Stimulated activated CD4-positive, alpha-beta T cell treated with anti-CD3 and anti-CD28 coated beads, Interleukin-4, amount 100 ng/mL, for 48 hours (primary cell): ENCODE data around the gene DEPDC5.

Source experiments
- DNase-seq, 2 donors: peaks; one replicate each; pipeline ENCODE4 v3.0.0-alpha.2; 2020; ENCODE audit warnings: low read depth in 2 of 2

Gene DEPDC5

DNA sequence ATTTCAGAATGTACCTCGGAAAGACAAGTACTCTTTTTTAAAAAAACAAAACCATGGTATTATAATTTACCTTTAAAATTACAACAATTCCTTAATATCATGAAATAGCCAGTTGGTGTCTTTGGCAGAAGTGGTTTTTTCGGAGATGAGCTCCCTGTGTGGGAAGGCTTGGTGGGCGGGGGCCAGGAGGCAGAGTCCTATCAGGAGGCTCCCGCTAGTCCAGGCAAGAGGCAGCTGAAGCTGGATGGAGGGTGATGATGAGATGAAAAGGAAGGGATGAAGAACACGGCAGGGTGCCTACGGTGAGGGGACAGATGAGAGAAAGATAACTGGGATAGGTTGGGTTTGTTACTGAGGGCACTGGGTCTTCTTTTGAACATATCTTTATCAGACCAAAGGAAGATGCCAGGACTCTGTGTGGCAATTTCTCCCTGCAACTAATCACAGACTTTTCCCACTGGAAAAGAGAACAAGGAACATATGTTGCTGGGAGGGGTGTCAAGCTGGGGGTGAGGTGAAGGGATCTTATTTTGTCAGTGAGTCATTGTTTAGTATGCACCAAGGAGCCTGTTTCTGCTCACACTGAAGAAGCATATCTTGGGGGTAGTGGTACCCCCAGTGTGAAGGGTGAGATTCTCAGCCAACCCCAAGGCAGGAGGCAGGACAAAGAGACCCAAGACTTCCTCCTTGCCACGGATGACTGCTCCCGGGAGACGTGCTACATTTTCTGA is 99.0 kb downstream of the DEPDC5 start:
- DNase-seq = no peak

DNA sequence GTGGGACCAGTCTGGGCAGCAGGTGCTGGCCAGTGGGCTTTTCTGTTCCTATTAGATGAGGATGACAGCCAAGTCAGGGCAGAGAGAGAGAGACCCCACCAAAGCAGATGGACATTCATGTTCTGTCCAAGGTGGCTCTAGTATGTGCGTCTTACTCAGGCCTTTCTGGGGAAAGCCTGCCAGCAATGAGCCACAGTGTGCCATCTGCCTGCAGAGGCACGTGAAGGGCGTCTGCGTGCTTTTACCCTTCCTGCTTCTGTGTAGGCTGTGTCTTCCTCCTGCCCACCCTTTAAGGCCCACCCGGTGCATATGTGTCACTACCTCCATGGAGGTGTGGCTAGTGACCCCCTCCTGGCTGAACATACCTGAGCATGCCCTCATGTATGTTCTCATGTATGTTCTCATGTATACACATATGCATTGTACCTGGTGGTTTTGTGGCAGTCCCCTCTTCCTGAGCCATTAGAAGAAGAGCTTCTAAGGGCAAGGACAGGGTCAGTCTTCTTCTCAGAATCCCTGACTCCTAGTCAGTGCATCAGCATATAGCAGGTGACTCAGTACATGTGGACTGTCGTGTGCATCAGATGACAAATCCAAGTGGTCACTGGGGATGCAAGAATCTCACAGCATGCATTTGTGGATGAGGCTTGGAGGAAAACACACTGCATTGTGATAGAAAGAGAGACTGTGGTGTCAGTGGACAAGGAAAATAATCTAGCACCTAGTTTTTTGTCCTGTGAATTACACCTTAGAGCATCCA is 100.1 kb downstream of the DEPDC5 start:
- DNase-seq = no peak

DNA sequence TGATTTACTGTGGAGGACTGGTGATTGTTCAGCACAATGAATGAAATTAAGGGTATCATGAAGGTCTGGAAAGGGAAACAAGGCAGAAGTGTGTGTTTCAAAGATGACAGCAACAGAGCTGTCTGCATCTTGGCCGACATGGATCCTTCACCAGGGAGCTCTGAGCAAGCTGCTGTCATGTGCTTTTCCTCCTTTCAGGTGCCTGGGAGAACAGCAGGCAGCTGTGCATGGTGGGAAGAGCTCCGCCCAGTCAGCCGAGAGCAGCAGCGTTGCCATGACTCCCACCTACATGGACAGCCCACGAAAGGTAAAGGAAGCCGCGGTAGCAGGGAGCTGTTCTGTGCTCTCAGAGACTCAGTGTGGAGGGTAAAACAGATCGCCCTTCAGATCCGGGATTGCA is 103.4 kb downstream of the DEPDC5 start:
- DNase-seq = no peak

- no peak for DNase-seq
Observed at GRCh38 chr22:31861226-31861840, 107.5 kb downstream of the DEPDC5 start.

DNA sequence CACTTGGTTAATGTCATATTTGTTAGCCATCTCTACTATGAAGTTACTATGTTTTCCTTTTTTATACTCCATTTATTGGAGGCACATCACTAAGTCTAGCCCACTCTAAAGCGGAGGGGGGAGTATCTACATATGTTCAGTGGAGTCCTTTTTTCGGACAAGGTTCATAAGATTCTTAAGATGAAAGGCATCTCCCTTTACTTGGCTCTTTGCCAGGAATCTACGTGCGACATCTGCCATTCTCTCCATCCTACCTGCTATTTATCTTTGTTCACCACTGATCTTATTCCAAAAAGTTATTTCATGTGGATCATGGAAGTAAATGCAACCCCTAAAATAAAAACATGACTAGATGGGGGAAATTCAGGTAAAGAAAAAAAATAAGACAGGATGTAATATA is 113.1 kb downstream of the DEPDC5 start:
- no peak for DNase-seq

DNA sequence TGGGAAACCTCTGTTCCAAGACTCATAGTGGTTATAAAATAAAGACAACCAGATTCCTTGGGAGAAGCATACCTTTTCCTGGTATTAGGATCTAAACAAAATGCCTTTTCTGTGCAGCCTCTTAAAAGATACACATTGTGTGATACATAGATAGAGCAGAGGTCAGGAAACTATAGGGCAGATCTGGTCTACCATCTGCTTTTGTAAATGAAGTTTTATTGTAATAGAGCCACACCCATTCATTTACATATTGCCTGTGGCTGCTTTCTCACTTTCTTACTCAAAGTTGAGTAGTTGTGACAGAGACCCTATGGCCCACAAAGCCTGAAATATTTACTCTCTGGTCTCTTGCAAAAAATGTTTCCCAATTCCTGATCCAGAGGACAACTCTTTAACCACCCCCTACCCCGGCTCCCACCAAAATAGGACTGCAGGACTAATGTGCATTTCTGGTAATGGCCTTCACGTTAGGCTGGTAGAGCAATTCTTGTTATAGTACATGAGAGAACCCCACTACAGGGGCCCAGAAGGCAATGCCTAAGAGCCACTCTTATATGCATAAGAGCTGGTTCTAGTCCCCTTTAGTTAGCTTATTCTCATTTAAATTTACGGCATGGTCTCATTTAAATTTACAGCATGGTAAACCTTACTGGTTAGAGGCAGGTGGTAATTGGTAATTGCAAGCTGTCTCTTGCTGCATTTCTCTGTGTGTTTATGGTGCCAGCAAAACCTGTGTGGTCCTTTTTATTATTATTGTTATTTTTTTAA is 113.8 kb downstream of the DEPDC5 start:
- no peak for DNase-seq

- DNase-seq = no peak
Observed at GRCh38 chr22:31869739-31870138, 115.9 kb downstream of the DEPDC5 start.

DNA sequence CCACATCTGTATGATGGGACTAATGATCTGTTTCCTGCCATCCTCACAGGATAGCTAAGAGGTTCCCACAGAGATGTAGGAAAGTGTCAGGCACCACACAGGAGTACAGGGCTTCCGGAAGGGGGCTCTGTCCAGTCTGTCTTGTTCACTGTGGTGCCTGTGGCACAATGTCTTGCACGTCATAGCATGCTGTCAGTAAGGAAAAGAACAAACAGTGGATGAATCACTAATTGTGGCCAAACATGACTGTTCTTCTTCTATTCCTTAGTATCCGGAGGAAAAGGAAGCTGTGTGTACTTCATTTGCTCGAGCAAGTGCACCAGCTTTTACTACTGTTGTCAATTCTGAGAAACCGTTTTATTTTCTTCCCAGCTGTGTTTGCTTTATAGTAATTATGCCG is 117.1 kb downstream of the DEPDC5 start:
- DNase-seq = no peak

DNA sequence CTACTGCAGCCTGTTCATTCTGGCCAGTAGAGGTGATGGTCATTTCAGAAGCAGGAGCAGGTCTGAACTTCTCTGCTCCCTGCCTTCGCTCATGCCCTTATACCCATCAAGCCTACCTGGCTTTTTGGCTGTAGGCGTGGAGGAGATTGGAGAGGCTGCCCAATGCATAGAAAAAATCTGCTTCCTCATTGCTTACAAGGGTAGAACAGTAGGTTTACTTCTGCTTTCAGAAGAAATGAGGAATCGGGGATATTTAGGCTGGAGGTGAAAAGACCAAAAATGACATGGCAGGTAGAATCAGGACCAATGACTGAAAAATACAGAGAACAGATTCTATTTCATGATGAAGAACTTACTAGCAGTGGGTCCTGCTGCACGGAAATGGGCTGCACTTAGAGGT is 117.7 kb downstream of the DEPDC5 start:
- DNase-seq = no peak

- DNase-seq = no peak
Observed at GRCh38 chr22:31872209-31872608, 118.4 kb downstream of the DEPDC5 start.

DNA sequence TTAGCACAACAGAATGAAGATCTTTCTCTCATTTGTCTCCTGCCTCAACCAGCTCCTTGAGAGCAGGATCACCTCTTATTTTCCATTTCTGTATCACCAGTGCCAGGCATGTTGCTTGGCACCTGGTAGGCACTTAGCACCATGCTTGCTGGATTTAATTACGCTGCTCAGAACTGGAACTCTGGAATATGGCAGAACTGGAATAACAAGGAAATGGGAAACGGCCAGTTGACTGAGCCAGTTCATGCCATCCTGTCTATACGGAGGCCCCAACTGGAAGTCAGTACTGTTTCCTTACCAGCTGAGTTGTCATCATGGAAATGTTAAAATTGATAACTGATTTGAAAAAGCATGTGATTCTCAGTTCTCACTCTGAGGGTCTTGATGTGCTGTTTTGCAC is 121.0 kb downstream of the DEPDC5 start:
- DNase-seq = no peak

GRCh38 chr22:31876156-31876920 is 122.5 kb downstream of the DEPDC5 start:
- no peak for DNase-seq

- DNase-seq = no peak
Observed at GRCh38 chr22:31879585-31879984, 125.8 kb downstream of the DEPDC5 start.

- no peak for DNase-seq
Observed at GRCh38 chr22:31881200-31881599, 127.4 kb downstream of the DEPDC5 start.

- no peak for DNase-seq
Observed at GRCh38 chr22:31881865-31882264, 128.0 kb downstream of the DEPDC5 start.

- DNase-seq = no peak
Observed at GRCh38 chr22:31882971-31883370, 129.2 kb downstream of the DEPDC5 start.

- DNase-seq = no peak
Observed at GRCh38 chr22:31883989-31884388, 130.2 kb downstream of the DEPDC5 start.

GRCh38 chr22:31891366-31892079 is 137.7 kb downstream of the DEPDC5 start:
- no peak for DNase-seq

DNA sequence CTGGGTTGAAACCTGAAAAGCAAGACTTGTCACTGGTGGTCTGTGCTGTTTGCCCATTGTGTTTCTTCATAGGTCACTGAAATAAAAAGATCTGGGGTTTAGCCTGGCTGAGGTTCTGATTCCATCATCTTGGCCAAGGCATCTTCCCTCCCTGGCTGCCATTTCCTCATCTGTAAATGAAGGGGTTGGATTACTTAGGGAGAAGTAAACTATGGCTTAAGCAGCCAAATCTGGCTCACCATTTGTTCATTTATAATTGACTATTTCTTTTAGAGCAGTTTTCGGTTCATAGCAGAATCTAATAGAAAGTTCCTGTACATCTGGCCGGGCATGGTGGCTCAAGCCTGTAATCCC is 138.2 kb downstream of the DEPDC5 start:
- no peak for DNase-seq

DNA sequence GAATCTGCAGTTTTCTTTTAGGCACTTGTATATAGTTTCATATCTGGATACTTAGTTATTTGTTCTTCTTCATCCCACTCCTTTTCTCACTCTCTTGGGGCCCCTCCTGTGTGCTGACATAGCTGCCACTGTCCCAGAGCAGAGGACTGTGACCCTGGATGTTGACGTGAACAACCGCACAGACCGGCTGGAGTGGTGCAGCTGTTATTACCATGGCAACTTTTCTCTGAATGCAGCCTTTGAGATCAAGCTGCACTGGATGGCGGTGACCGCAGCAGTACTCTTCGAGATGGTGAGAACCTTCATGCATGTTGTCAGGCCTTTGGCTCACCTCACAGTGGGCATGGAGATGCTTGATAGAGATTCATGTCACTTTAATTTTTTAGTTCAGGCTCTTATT is 139.6 kb downstream of the DEPDC5 start:
- no peak for DNase-seq
